ENCODE measurements around the gene ZNF780A.
"Not testable (repeated sequence)": the region's sequence is repeated elsewhere in the genome, so short reads cannot be mapped to it uniquely, and the experiment has no call there.

Gene ZNF780A

GRCh38 chr19:40090241-40091204 is at the start of gene ZNF780A:
TSS of gene ZNF780A (minus strand) at chr19:40090943. CDS start at chr19:40084753, 6,190 bp downstream.
- DNase-seq (ENCODE audit: low read depth, low spot score), result peak; percentile 17

GRCh38 chr19:40139533-40140287 is 49.0 kb upstream of the ZNF780A start:
- DNase-seq (ENCODE audit: low read depth, low spot score), result peak; percentile 21

- DNase-seq (ENCODE audit: low read depth, low spot score), result no peak
Measured at GRCh38 chr19:40136818-40137217, 46.1 kb upstream of the ZNF780A start.

GRCh38 chr19:40134866-40135265 is 44.1 kb upstream of the ZNF780A start:
- no peak for DNase-seq (ENCODE audit: low read depth, low spot score)

GRCh38 chr19:40133491-40133890 is 42.7 kb upstream of the ZNF780A start:
- DNase-seq (ENCODE audit: low read depth, low spot score), result no peak

- no peak for DNase-seq (ENCODE audit: low read depth, low spot score)
Measured at GRCh38 chr19:40130013-40130412, 39.3 kb upstream of the ZNF780A start.

- no peak for DNase-seq (ENCODE audit: low read depth, low spot score)
Measured at GRCh38 chr19:40129425-40129824, 38.7 kb upstream of the ZNF780A start.

GRCh38 chr19:40128991-40129390 is 38.2 kb upstream of the ZNF780A start:
- DNase-seq (ENCODE audit: low read depth, low spot score), result no peak

- no peak for DNase-seq (ENCODE audit: low read depth, low spot score)
Measured at GRCh38 chr19:40119380-40119779, 28.6 kb upstream of the ZNF780A start.

- not testable (repeated sequence) for DNase-seq (ENCODE audit: low read depth, low spot score)
Measured at GRCh38 chr19:40118638-40119037, 27.9 kb upstream of the ZNF780A start.

GRCh38 chr19:40116075-40116474 is 25.3 kb upstream of the ZNF780A start:
- DNase-seq (ENCODE audit: low read depth, low spot score), result no peak

GRCh38 chr19:40114119-40114518 is 23.4 kb upstream of the ZNF780A start:
- not testable (repeated sequence) for DNase-seq (ENCODE audit: low read depth, low spot score)

- DNase-seq (ENCODE audit: low read depth, low spot score), result not testable (repeated sequence)
Measured at GRCh38 chr19:40112271-40112670, 21.5 kb upstream of the ZNF780A start.

GRCh38 chr19:40110570-40110969 is 19.8 kb upstream of the ZNF780A start:
- no peak for DNase-seq (ENCODE audit: low read depth, low spot score)

GRCh38 chr19:40104754-40105153 is 14.0 kb upstream of the ZNF780A start:
- DNase-seq (ENCODE audit: low read depth, low spot score), result no peak

GRCh38 chr19:40103600-40103999 is 12.9 kb upstream of the ZNF780A start:
- DNase-seq (ENCODE audit: low read depth, low spot score), result no peak

- no peak for DNase-seq (ENCODE audit: low read depth, low spot score)
Measured at GRCh38 chr19:40101813-40102212, 11.1 kb upstream of the ZNF780A start.

- no peak for DNase-seq (ENCODE audit: low read depth, low spot score)
Measured at GRCh38 chr19:40093416-40093815, 2.7 kb upstream of the ZNF780A start.

- no peak for DNase-seq (ENCODE audit: low read depth, low spot score)
Measured at GRCh38 chr19:40091205-40092129, 724 bp upstream of the ZNF780A start.

- DNase-seq (ENCODE audit: low read depth, low spot score), result no peak
Measured at GRCh38 chr19:40089462-40089861, 1.3 kb downstream of the ZNF780A start.

- DNase-seq (ENCODE audit: low read depth, low spot score), result no peak
Measured at GRCh38 chr19:40088299-40089047, 2.3 kb downstream of the ZNF780A start.
